GM12873 (cell line): ENCODE measurements around the gene NIPSNAP2.

ENCODE experiments used
- TF ChIP-seq, protein P1 (sequence below): IDR thresholded peaks from 2 replicates; pipeline ENCODE4 v1.5.1; 2012; ENCODE audit warnings: low read depth, mild to moderate bottlenecking, moderate library complexity, low read length, control low read depth; ENCODE audit not compliant: insufficient read depth; ENCODE audit errors: missing control alignments

NIPSNAP2 gene

DNA sequence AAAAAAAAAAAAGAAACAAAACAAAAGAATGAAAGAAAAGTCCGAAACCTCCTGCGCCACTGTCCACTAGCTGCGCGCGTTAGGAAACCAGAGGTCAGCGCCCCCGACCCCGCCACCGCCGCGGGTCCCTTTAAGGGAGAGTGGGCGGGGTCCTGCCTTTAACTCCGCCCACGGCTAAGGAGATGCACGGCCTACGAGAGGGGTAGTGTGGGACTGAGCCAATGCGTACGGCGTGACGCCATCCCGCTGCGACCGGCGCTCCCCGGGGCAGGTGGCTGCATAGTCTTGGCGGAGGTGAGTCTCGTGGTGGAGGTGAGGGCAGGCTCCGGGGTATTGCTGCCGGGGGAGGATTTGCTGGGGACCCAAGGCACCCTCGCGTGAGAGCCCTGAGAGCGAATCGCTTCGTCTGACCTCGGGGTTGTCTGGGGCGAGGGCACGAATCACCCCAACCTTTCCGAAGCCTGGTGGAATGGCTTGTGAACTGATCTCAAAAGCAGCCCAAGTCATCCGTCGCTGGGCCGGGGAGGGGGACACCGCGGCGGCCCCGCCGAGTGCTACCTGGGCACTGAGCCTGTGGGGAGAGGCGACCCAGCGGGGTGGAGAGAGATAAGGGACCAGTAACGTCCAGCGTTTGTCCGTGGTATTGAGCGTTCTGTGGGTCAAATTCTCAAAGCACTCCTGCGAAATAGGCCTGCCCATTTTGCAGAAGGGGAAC lies 12.6 kb upstream of the NIPSNAP2 start, which contains the start of gene MRPS17:
TSS of gene MRPS17 (plus strand) at position 241 of the 715 bp plus-strand sequence. CDS start 1,319 bp downstream, outside the sequence.
- TF ChIP-seq, protein P1, sequence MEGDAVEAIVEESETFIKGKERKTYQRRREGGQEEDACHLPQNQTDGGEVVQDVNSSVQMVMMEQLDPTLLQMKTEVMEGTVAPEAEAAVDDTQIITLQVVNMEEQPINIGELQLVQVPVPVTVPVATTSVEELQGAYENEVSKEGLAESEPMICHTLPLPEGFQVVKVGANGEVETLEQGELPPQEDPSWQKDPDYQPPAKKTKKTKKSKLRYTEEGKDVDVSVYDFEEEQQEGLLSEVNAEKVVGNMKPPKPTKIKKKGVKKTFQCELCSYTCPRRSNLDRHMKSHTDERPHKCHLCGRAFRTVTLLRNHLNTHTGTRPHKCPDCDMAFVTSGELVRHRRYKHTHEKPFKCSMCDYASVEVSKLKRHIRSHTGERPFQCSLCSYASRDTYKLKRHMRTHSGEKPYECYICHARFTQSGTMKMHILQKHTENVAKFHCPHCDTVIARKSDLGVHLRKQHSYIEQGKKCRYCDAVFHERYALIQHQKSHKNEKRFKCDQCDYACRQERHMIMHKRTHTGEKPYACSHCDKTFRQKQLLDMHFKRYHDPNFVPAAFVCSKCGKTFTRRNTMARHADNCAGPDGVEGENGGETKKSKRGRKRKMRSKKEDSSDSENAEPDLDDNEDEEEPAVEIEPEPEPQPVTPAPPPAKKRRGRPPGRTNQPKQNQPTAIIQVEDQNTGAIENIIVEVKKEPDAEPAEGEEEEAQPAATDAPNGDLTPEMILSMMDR = no peak

DNA sequence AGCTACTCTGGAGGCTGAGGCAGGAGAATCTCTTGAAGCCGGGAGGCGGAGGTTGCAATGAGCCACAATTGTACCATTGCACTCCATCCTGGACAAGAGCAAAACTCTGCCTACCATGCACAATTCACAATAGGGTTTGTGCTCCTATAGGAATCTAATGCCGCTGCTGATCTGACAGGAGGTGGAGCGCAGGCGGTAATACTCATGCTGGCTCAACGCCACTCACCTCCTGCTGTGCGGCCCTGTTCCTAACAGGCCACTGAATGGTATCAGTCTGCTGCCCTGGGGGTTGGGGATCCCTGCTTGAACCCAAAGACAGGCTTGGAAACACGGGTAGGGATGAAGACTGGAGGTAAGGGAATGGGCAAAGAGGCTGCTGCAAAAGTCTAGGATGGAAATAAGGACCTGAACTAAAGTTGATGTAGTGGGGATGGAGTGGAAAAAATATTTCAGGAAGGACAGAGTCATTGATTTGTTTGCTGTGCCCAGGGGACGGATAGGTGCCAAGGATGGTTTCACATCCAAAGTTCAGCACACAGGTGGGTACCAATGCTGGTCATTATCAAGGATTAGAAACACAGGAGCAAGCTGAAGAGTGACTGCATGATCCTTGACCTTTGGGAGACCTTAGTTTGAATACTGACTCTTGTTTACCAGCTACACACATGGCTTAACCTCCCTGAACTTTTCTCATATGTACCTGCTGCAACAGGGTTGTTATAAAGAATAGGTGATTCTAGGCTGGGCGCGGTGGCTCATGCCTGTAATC lies 10.5 kb upstream of the NIPSNAP2 start:
- TF ChIP-seq, protein P1 = no peak

DNA sequence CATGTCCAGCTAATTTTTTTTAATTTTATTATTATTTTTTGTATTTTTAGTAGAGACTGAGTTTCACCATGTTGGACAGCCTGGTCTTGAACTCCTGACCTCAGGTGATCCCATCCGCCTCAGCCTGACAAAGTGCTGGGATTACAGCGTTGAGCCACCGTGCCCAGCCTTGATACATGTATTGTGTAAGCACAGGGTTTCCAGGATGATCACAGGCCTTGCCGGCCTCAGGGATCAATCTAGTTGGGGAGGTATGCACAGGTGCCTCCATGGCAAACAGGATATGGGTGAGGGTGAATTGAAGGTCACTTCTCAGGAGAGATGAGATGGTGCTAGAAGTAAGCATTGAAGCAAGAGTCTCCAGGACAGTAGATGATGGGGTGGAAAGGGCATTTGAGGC lies 7.2 kb upstream of the NIPSNAP2 start:
- TF ChIP-seq, protein P1 = no peak

DNA sequence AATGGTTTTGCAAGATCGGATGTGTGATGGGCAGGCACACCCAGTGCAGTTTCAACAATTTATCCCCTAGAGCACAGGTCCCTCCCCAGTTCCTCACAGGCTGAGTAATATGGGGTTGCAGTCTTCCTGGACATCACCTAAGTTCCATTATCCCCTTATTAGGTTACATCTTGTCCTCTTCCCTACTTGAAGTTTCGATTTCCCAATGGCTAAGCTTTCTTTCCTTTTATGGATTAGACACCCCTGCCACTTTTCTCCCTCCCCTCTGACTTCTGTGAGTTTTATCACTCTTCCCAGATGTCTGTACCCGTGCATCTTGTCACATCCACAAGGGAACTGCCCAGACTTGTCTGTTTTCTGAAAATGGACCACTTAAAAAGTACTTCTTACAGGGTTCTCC lies 2.4 kb upstream of the NIPSNAP2 start:
- TF ChIP-seq, protein P1 = no peak

DNA sequence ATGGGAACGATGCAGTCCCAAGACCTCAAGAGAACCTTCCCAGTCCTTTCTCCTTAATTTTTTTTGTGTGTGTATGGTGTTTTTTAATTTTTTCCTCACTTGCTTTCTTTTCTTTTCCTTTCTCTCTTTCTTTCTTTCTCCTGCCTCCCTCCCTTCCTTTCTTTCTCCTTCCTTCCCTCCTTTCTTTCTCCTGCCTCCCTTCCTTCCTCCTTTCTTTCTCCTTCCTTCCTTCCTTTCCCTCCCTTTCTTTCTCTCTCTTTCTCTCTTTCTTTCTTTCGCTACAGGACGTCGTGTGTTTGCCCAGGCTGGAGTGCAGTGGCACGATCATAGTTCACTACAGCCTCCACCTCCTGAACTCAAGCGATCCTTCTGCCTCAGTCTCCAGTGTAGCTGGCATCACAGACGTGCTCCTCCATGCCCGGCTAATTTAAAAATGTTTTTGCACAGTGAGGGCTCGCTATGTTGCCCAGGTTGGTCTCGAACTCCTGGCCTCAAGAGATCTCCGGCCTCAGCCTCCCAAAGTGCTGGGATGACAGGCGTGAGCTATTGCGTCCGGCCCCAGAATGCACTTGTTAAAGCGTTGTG lies 709 bp upstream of the NIPSNAP2 start:
- TF ChIP-seq, protein P1 = no peak

DNA sequence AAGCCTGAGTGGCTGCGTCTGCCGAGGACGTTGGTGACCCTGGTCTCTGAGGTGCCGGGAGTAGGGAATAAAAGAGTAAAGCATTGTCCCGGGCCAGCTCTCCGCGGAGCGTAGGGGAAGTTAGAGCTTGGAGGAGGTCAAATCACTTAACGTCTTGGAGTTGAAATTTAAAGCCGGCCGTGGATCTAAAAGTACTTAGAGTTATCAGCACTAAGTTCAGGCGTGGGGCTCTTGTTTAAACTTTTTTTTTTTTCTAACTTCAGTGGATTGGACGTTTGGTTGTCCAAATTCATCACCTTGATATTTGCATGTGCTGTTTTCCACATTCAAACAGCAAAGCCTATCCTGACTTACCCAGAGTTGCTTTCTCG lies 700 bp downstream of the NIPSNAP2 start:
- TF ChIP-seq, protein P1 = no peak

DNA sequence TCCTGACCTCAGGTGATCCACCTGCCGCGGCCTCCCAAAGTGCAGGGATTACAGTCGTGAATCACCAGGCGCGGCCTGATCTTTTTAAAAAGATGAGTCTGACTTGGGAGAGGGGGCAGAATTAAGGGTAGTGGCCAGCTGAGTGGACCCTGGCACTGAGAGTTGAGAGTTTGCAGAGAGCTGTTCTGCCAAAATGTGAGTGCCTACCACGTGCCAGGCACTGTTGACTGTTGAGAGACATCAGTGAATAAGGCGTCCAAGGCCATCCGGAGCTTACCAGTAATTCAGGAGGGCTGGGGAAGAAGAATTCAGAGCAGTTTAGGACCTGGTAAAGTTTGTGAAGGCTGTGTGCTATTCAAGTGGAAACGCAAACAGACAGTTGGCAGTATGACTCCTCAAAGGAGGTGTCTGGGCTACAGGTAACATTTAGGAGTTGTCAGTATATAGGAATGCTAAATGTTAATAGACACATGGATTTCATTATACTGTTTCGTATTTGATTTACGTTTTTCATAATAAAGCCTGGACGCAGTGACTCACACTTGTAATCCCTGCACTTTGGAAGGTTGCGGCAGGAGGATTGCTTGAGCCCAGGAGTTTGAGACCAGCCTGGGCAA lies 1.5 kb downstream of the NIPSNAP2 start:
- TF ChIP-seq, protein P1 = no peak
